Glomerular endothelial cell (primary cell): Measurements from ENCODE around the gene SLC22A4. TPM values are rescaled to one million over a fixed set of nuclear protein-coding genes. Genes with fewer than 3 reads are reported as not detected.

Source experiments
- DNase-seq: peaks from one replicate; pipeline ENCODE4 v3.0.0-alpha.2; 2011; ENCODE audit warnings: low read depth, low spot score; ENCODE audit errors: extremely low read depth
- total RNA-seq: library from RNA; depleted of rRNA; stranded (reverse); fragments of >200 nt; gene quantifications from 2 replicates; pipeline ENCODE4 v1.2.3, GENCODE V29; 2015

Gene SLC22A4
- total RNA-seq, 1 donor from 2014 or later = 12.0 TPM

- DNase-seq = no peak
These were observed 94.8 kb downstream of the SLC22A4 start for GRCh38 chr5:132389051-132389331.

- DNase-seq = no peak
These were observed 95.5 kb downstream of the SLC22A4 start for GRCh38 chr5:132389585-132390286.

GRCh38 chr5:132391247-132391646 is 97.1 kb downstream of the SLC22A4 start:
- DNase-seq = no peak

GRCh38 chr5:132391870-132392269 is 97.7 kb downstream of the SLC22A4 start:
- no peak for DNase-seq

- no peak for DNase-seq
These were observed 98.2 kb downstream of the SLC22A4 start for GRCh38 chr5:132392411-132392810.

GRCh38 chr5:132392978-132393825 is 99.0 kb downstream of the SLC22A4 start:
- DNase-seq = no peak

Other genes starting within 250 kb of the SLC22A4 start
- gene IL3, start 233.7 kb upstream of the SLC22A4 start, total RNA-seq = not detected in 2 replicates
- gene CSF2, start 220.6 kb upstream of the SLC22A4 start, total RNA-seq = 9.5 and 31.6 TPM in 2 replicates
- 109 and 151 TPM in 2 replicates for gene P4HA2, start 66.5 kb upstream of the SLC22A4 start, total RNA-seq
- 88.4 and 118 TPM in 2 replicates for gene PDLIM4, start 36.7 kb upstream of the SLC22A4 start, total RNA-seq
- gene SLC22A5, start 75.3 kb downstream of the SLC22A4 start, total RNA-seq = 2.6 and 4.4 TPM in 2 replicates
- 71.5 and 73.6 TPM in 2 replicates for gene IRF1, start 196.4 kb downstream of the SLC22A4 start, total RNA-seq
- gene IL5, start 249.1 kb downstream of the SLC22A4 start, total RNA-seq = not detected in 2 replicates